Muscle of leg (tissue), 11 donors: Measurements from ENCODE around the gene TMEM202. TPM values are rescaled to one million over a fixed set of nuclear protein-coding genes. Genes with fewer than 3 reads are reported as not detected.
"Not testable (repeated sequence)": the region's sequence is repeated elsewhere in the genome, so short reads cannot be mapped to it uniquely, and the experiment has no call there.

Source experiments
- DNase-seq: peaks from one replicate; pipeline ENCODE4 v3.0.0; 2013
- H3K27ac ChIP-seq: one replicate; pipeline ENCODE4 v1.5.1; 2013; ENCODE audit warnings: mild to moderate bottlenecking, low read length, control low read depth
- H3K27me3 ChIP-seq: one replicate; pipeline ENCODE4 v1.6.1; 2013; ENCODE audit warnings: low read length; ENCODE audit not compliant: control insufficient read depth, insufficient read depth
- H3K36me3 ChIP-seq: one replicate; pipeline ENCODE4 v1.6.1; 2013; ENCODE audit warnings: low read length; ENCODE audit not compliant: control insufficient read depth, insufficient read depth
- H3K4me1 ChIP-seq: one replicate; pipeline ENCODE4 v1.6.1; 2013; ENCODE audit warnings: low read length; ENCODE audit not compliant: control insufficient read depth, insufficient read depth
- H3K4me3 ChIP-seq: one replicate; pipeline ENCODE4 v1.5.1; 2013; ENCODE audit warnings: low read length, control low read depth
- H3K9me3 ChIP-seq: replicated peaks from 2 replicates; pipeline ENCODE4 v1.6.1; 2013; ENCODE audit warnings: low read depth, low read length; ENCODE audit not compliant: control insufficient read depth
- WGBS: methylation state at CpG from one replicate; pipeline ENCODE4 v1.1.5; 2013; ENCODE audit warnings: missing lambda C conversion rate; ENCODE audit not compliant: insufficient coverage; 5-methylcytosine and 5-hydroxymethylcytosine counted together
- polyA plus RNA-seq, 8 donors: library from polyadenylated mRNA; unstranded; fragments of 120-200 nt; gene quantifications; one replicate each; pipeline versions ENCODE4 v1.2.1 to v1.2.3, GENCODE V29; 2013; ENCODE audit warnings: inconsistent platforms in 1 of 8, low replicate concordance in 1 of 8; ENCODE audit not compliant: insufficient read length in 8 of 8, insufficient read depth in 1 of 8
- total RNA-seq: library from RNA; stranded (reverse); fragments of 120-200 nt; gene quantifications from one replicate; pipeline ENCODE4 v1.2.4, GENCODE V29; 2013

TMEM202 gene
- total and polyA plus RNA-seq, 9 donors = 0.21 TPM; not detected in 8

GRCh38 chr15:72421484-72421883 lies 23.4 kb downstream of the TMEM202 start:
- no peaks in the 10 kb centered on the region for H3K27me3 ChIP-seq
- no peak for DNase-seq
- no CpG with 5 or more reads among the region's 1 CpG for WGBS
- H3K36me3 ChIP-seq = no peaks in the 10 kb centered on the region
- H3K27ac ChIP-seq = no peak overlapping the region
- H3K4me3 ChIP-seq = no peak overlapping the region
- no peaks in the 10 kb centered on the region for H3K4me1 ChIP-seq
- peaks cover 5% of the 10 kb centered on the region for H3K9me3 ChIP-seq

DNA sequence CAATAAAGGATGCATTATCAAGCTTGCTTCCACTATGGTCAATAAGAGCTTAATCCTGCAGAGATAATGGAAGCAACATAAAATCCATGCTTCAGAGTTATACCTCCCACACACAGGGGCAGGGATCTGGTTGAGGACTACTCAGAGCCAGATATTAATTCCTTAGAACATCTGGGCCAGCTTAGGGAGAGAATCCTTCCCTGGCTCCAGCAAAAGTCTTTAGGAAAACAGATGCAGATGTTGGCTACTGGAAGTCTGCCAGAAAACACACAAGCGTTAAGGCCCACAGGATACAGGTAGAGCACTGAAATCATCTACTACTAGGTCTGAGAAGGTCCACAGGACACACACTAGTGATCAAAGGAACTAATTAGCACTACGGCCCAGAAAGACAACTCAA lies 25.2 kb downstream of the TMEM202 start:
- Histone ChIP-seq H3K27me3 (no peaks in the 10 kb centered on the region), H3K27ac (no peak overlapping the region), H3K36me3 (no peaks in the 10 kb centered on the region), H3K9me3 (peaks cover 5% of the 10 kb centered on the region), H3K4me1 (no peaks in the 10 kb centered on the region), H3K4me3 (no peak overlapping the region)
- WGBS = 33% methylated on average over 1 of the region's 2 CpGs
- DNase-seq = peak; percentile 5

GRCh38 chr15:72426753-72427152 lies 28.6 kb downstream of the TMEM202 start:
- H3K4me1 ChIP-seq = no peaks in the 10 kb centered on the region
- H3K27ac ChIP-seq = no peak overlapping the region
- no peaks in the 10 kb centered on the region for H3K27me3 ChIP-seq
- peaks cover 5% of the 10 kb centered on the region for H3K9me3 ChIP-seq
- no peaks in the 10 kb centered on the region for H3K36me3 ChIP-seq
- no peak overlapping the region for H3K4me3 ChIP-seq
- no peak for DNase-seq

DNA sequence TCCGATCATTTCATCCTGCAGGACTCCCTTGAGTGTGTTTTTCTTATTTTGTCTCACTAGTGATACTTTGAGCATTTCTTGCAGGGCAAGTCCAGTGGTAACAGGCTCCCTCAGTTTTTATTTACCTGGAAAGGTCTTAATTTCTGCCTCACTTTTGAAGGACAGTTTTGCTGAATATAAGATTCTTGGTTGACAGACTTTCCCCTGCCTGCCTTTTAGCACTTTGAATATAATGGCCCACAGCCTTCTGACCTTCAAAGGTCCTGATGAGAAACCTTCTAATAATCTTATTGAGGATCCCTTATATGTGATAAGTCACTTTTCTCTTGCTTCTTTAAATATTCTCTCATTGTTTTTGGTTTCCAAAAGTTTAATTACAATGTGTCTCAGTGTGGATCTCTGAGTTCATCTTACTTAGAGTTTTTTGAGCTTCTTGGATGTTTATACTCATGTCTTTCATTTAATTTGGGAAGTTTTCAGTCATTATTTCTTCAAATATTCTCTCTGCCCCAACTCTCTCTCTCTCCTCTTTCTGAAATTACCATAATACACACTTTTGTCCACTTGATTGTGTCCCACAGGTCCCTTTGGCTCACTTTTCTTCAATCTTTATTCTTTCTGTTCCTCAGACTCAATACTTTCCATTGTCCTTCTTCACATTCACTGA lies 39.7 kb downstream of the TMEM202 start:
- no peak overlapping the region for H3K4me3 ChIP-seq
- H3K36me3 ChIP-seq = no peaks in the 10 kb centered on the region
- H3K9me3 ChIP-seq = peaks cover 3% of the 10 kb centered on the region
- H3K27me3 ChIP-seq = no peaks in the 10 kb centered on the region
- H3K4me1 ChIP-seq = no peaks in the 10 kb centered on the region
- no CpG with 5 or more reads among the region's 1 CpG for WGBS
- no peak for DNase-seq
- H3K27ac ChIP-seq = no peak overlapping the region

GRCh38 chr15:72442848-72443247 lies 44.7 kb downstream of the TMEM202 start:
- WGBS = 80% methylated on average over 1 of the region's 5 CpGs
- DNase-seq, H3K27me3 ChIP-seq, H3K4me3 ChIP-seq, H3K4me1 ChIP-seq, H3K36me3 ChIP-seq, H3K27ac ChIP-seq, H3K9me3 ChIP-seq: not testable (repeated sequence)

- no peak for DNase-seq
- Histone ChIP-seq H3K4me1 (no peaks in the 10 kb centered on the region), H3K4me3 (no peak overlapping the region), H3K36me3 (no peaks in the 10 kb centered on the region), H3K27ac (no peak overlapping the region), H3K27me3 (no peaks in the 10 kb centered on the region), H3K9me3 (no peaks in the 10 kb centered on the region)
- WGBS = no CpG with 5 or more reads among the region's 1 CpG
These were observed 47.3 kb downstream of the TMEM202 start for GRCh38 chr15:72445426-72445825.

DNA sequence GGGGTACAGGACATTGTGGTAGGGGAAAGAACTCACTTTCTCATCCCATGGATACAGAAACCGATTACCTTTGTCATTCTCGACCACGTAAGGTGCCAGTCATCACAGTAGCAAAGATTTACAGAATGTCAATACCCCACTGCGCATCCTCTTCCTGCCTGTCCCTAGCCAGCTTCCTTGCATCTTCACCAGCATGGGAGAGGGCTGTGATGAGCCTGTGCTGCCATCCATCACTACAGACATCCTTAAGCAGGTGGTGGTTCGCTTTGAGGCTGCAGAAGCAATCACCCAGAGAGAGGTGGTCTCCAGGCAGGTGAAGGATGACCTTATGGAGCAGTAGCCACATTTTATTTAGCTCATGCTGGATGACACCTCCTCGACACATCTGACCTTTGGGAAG lies 52.7 kb downstream of the TMEM202 start:
- H3K9me3 ChIP-seq = no peaks in the 10 kb centered on the region
- no peaks in the 10 kb centered on the region for H3K36me3 ChIP-seq
- H3K4me1 ChIP-seq = no peaks in the 10 kb centered on the region
- H3K27ac ChIP-seq = no peak overlapping the region
- H3K4me3 ChIP-seq = no peak overlapping the region
- 83% methylated on average over 4 of the region's 6 CpGs for WGBS
- H3K27me3 ChIP-seq = no peaks in the 10 kb centered on the region
- no peak for DNase-seq

DNA sequence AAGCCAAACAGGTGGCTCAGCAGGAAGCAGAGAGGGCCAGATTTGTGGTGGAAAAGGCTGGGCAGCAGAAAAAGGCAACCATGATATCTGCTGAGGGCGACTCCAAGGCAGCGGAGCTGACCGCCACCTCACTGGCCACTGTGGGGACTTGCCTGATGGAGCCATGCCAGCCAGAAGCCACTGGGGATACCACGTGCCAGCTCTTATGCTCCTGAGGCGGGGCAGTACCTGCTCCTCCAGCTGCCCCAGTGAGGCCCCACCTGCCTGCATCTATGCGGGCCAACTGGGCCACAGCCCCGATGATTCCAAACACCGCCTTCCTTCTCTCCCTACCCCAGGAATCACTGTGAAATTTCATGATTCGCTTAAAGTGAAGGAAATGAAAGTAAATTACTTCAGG lies 53.1 kb downstream of the TMEM202 start:
- no peaks in the 10 kb centered on the region for H3K36me3 ChIP-seq
- H3K4me1 ChIP-seq = no peaks in the 10 kb centered on the region
- DNase-seq = no peak
- WGBS = 79% methylated on average over 5 of the region's 9 CpGs
- no peaks in the 10 kb centered on the region for H3K27me3 ChIP-seq
- no peaks in the 10 kb centered on the region for H3K9me3 ChIP-seq
- no peak overlapping the region for H3K4me3 ChIP-seq
- no peak overlapping the region for H3K27ac ChIP-seq

GRCh38 chr15:72456684-72457083 lies 58.6 kb downstream of the TMEM202 start:
- no peak overlapping the region for H3K4me3 ChIP-seq
- H3K9me3 ChIP-seq = no peaks in the 10 kb centered on the region
- H3K36me3 ChIP-seq = no peaks in the 10 kb centered on the region
- no peak overlapping the region for H3K27ac ChIP-seq
- WGBS = no CpG with 5 or more reads among the region's 7 CpGs
- H3K4me1 ChIP-seq = no peaks in the 10 kb centered on the region
- no peak for DNase-seq
- no peaks in the 10 kb centered on the region for H3K27me3 ChIP-seq
